ENCODE measurements around the gene TBC1D22A. TPM values are rescaled to one million over a fixed set of nuclear protein-coding genes. Genes with fewer than 3 reads are reported as not detected.

TBC1D22A gene
- total RNA-seq, 2 experiments from 2014 or later: 22.3 to 43.9 TPM

GRCh38 chr22:46737976-46738646 lies 24.3 kb upstream of the TBC1D22A start, which contains the start of gene CERK:
CERK (minus strand) TSS chr22:46738252; CDS start chr22:46738148, 104 bp downstream.
- Histone ChIP-seq H3K36me3 (ENCODE audit: insufficient read depth, low read length) (no peaks in the 10 kb centered on the region), H3K79me2 (ENCODE audit: insufficient read depth, low read depth, low read length) (peaks cover 34% of the 10 kb centered on the region; the same call in 1 of the 2 replicates), H3K27ac (ENCODE audit: low read depth, low read length, poor library complexity, severe bottlenecking) (peak within 1 kb of the TSS; percentile 56), H3K9me2 (ENCODE audit: insufficient read depth, low read length) (no peaks in the 10 kb centered on the region), H3K9me3 (ENCODE audit: low read length) (no peaks in the 10 kb centered on the region), H3K4me2 (ENCODE audit: low read length) (peak within 1 kb of the TSS; percentile 90), H2AFZ (ENCODE audit: low read length) (peak within 1 kb of the TSS; percentile 74), H3K4me1 (ENCODE audit: insufficient read depth, low read length, poor library complexity, severe bottlenecking) (peaks cover 46% of the 10 kb centered on the region), H4K20me1 (ENCODE audit: insufficient read depth, low read length) (peaks cover 26% of the 10 kb centered on the region; the same call in 1 of the 2 replicates), H3K4me3 (ENCODE audit: low read depth, low read length, poor library complexity, severe bottlenecking) (peak within 1 kb of the TSS; percentile 77)
- no peak for TF ChIP-seq EZH2phosphoT487 (IDR thresholded peaks at IDR 0.05; ENCODE audit: borderline replicate concordance, low read depth, low read length)
- no peak for TF ChIP-seq CTCF (conservative IDR thresholded peaks at IDR 0.05; ENCODE audit: low read length)
- CTCF ChIA-PET (ENCODE audit: unreplicated experiment): no interaction called here
- no TSS peak for BruUV-seq (replicated peaks)
- intact Hi-C loops (cut with micrococcal nuclease; ENCODE audit: unreplicated experiment): loop anchor here (2.0 to 5.0 kb wide), 3 partner anchors 56 to 146 kb away; no protein-coding TSS in a partner anchor
- peak; percentile 58 for DNase-seq (ENCODE audit: low spot score)
- POLR2A ChIA-PET: no interaction called here

- TF ChIP-seq EZH2phosphoT487 (IDR thresholded peaks at IDR 0.05; ENCODE audit: borderline replicate concordance, low read depth, low read length) (no peak), CTCF (conservative IDR thresholded peaks at IDR 0.05; ENCODE audit: low read length) (no peak)
- Histone ChIP-seq H4K20me1 (ENCODE audit: insufficient read depth, low read length) (peaks cover 26% of the 10 kb centered on the region; the same call in 1 of the 2 replicates), H3K9me2 (ENCODE audit: insufficient read depth, low read length) (no peaks in the 10 kb centered on the region), H3K36me3 (ENCODE audit: insufficient read depth, low read length) (no peaks in the 10 kb centered on the region), H3K9me3 (ENCODE audit: low read length) (no peaks in the 10 kb centered on the region), H2AFZ (ENCODE audit: low read length) (peak overlapping the region; percentile 74), H3K4me1 (ENCODE audit: insufficient read depth, low read length, poor library complexity, severe bottlenecking) (peaks cover 46% of the 10 kb centered on the region), H3K4me2 (ENCODE audit: low read length) (peak overlapping the region; percentile 85), H3K27ac (ENCODE audit: low read depth, low read length, poor library complexity, severe bottlenecking) (no peak overlapping the region), H3K4me3 (ENCODE audit: low read depth, low read length, poor library complexity, severe bottlenecking) (peak overlapping the region; percentile 77), H3K79me2 (ENCODE audit: insufficient read depth, low read depth, low read length) (peaks cover 34% of the 10 kb centered on the region; the same call in 1 of the 2 replicates)
- DNase-seq (ENCODE audit: low spot score): no peak
- ChIA-PET CTCF (ENCODE audit: unreplicated experiment) (no interaction called here), POLR2A (no interaction called here)
- intact Hi-C loops (cut with micrococcal nuclease; ENCODE audit: unreplicated experiment): loop anchor here (5.0 kb wide), 2 partner anchors 56 to 146 kb away; no protein-coding TSS in a partner anchor
- no TSS peak for BruUV-seq (replicated peaks)
Measured at GRCh38 chr22:46738647-46739093, 23.8 kb upstream of the TBC1D22A start.

Measured in OCI-LY7 (cell line).